HepG2 (cell line): ENCODE measurements around the gene MARF1. TPM values are rescaled to one million over a fixed set of nuclear protein-coding genes. Genes with fewer than 3 reads are reported as not detected.

Experiments
- ASH2L ChIP-seq: fragments of 300-600, 200-600 bp; sonication (generic); IDR thresholded peaks from 2 replicates; pipeline ENCODE4 v1.7.0; 2017; ENCODE audit warnings: low read depth, mild to moderate bottlenecking, moderate library complexity, mixed read lengths, low read length; ENCODE audit not compliant: insufficient read length
- CBX5 ChIP-seq: sonication (generic); formaldehyde crosslinking; IDR thresholded peaks from 2 replicates; pipeline ENCODE4 v1.4.0; 2020; ENCODE audit warnings: missing genetic modification reagents, borderline replicate concordance
- ETV5 ChIP-seq: IDR thresholded peaks from 2 replicates; pipeline ENCODE4 v1.6.1; 2018; ENCODE audit warnings: missing biosample characterization, missing genetic modification reagents, inconsistent platforms, borderline replicate concordance
- FOXK2 ChIP-seq: fragments of 450-650 bp; IDR thresholded peaks from 2 replicates; pipeline ENCODE4 v1.6.1; 2016
- KAT2B ChIP-seq: fragments of 150-350 bp; IDR thresholded peaks from 2 replicates; pipeline ENCODE4 v1.6.1; 2014; ENCODE audit warnings: low read depth, low read length, borderline replicate concordance
- KDM1A ChIP-seq: IDR thresholded peaks from 2 replicates; pipeline ENCODE4 v1.6.1; 2016; ENCODE audit warnings: missing compliant biosample characterization
- MED8 ChIP-seq: sonication (generic); formaldehyde crosslinking; IDR thresholded peaks from 2 replicates; pipeline ENCODE4 v1.8.1; 2023; ENCODE audit warnings: mild to moderate bottlenecking, missing genetic modification reagents; ENCODE audit not compliant: insufficient replicate concordance
- NCOA5 ChIP-seq: sonication (generic); formaldehyde crosslinking; IDR thresholded peaks from 2 replicates; pipeline ENCODE4 v1.4.0; 2020; ENCODE audit warnings: missing genetic modification reagents
- RFX5 ChIP-seq: IDR thresholded peaks from 2 replicates; pipeline ENCODE4 v1.6.1; 2011; ENCODE audit warnings: low read depth, low read length, improper control_type of control experiment
- RXRB ChIP-seq: IDR thresholded peaks from 2 replicates; pipeline ENCODE4 v1.6.1; 2016; ENCODE audit warnings: borderline replicate concordance, missing genetic modification reagents, missing compliant biosample characterization
- ZNF282 ChIP-seq: fragments of 450-650 bp; IDR thresholded peaks from 2 replicates; pipeline ENCODE4 v1.6.1; 2018; ENCODE audit not compliant: partially characterized antibody
- ZNF550 ChIP-seq: sonication (generic); formaldehyde crosslinking; IDR thresholded peaks from 2 replicates; pipeline ENCODE4 v1.4.0; 2020; ENCODE audit warnings: mild to moderate bottlenecking, missing genetic modification reagents, borderline replicate concordance
- ZNF737 ChIP-seq: sonication (generic); formaldehyde crosslinking; IDR thresholded peaks from 2 replicates; pipeline ENCODE4 v1.5.0; 2020; ENCODE audit warnings: missing genetic modification reagents, mild to moderate bottlenecking, borderline replicate concordance
- ZNF776 ChIP-seq: sonication (generic); formaldehyde crosslinking; IDR thresholded peaks from 2 replicates; pipeline ENCODE4 v1.4.0; 2020; ENCODE audit warnings: mild to moderate bottlenecking, missing genetic modification reagents
- polyA plus RNA-seq, 8 experiments: library from polyadenylated mRNA; depleted of rRNA in 3 of 8; stranded (reverse) in 7 of 8; unstranded in 1 of 8; fragments of >200 nt; fragmentation: Illumina TruSeq in 4 of 8; extraction: Trizol in 4 of 8; gene quantifications; 2 replicates each; pipeline versions ENCODE4 v1.2.1 to v1.2.3, GENCODE V29; 2011 to 2016; ENCODE audit warnings: low read depth in 4 of 8, missing spikeins in 1 of 8, mixed read lengths in 1 of 8; ENCODE audit not compliant: insufficient read depth in 1 of 8
- total RNA-seq, 5 experiments: library from RNA; depleted of rRNA; stranded (reverse); fragments of >200 nt; fragmentation: Illumina TruSeq; extraction: Trizol; gene quantifications; 2 replicates each; pipeline ENCODE4 v1.2.3, GENCODE V29; 2016; ENCODE audit warnings: low read depth in 1 of 5
- TF ChIP-seq, protein P1 (sequence below): sonication (generic); formaldehyde crosslinking; IDR thresholded peaks from 2 replicates; pipeline ENCODE4 v1.8.1; 2023; ENCODE audit warnings: mild to moderate bottlenecking, missing genetic modification reagents
- TF ChIP-seq, protein P2 (sequence below): sonication (generic); formaldehyde crosslinking; IDR thresholded peaks from 2 replicates; pipeline ENCODE4 v1.8.0; 2022; ENCODE audit warnings: mild to moderate bottlenecking, missing genetic modification reagents; ENCODE audit not compliant: insufficient replicate concordance
- TF ChIP-seq, protein P3 (sequence below): sonication (generic); formaldehyde crosslinking; IDR thresholded peaks from 2 replicates; pipeline ENCODE4 v1.4.0; 2020; ENCODE audit warnings: low read depth, missing genetic modification reagents
- TF ChIP-seq, protein P4 (sequence below): sonication (generic); formaldehyde crosslinking; IDR thresholded peaks from 2 replicates; pipeline ENCODE4 v1.5.0; 2020; ENCODE audit warnings: mild to moderate bottlenecking, missing genetic modification reagents
- TF ChIP-seq, protein P5 (sequence below), 2 experiments: fragments of 450-650 bp in 1 of 2; sonication (generic) in 1 of 2; formaldehyde crosslinking; IDR thresholded peaks; 2 replicates each; pipeline versions ENCODE4 v1.5.0 to v1.8.0; 2020 to 2022; ENCODE audit warnings: mild to moderate bottlenecking in 1 of 2, missing genetic modification reagents in 1 of 2

Gene MARF1
- total and polyA plus RNA-seq, 2 of the 13 experiments (the other 11 are each of a cell fraction or from before 2014, with no cell fraction given) = 8.7 to 20.7 TPM

DNA sequence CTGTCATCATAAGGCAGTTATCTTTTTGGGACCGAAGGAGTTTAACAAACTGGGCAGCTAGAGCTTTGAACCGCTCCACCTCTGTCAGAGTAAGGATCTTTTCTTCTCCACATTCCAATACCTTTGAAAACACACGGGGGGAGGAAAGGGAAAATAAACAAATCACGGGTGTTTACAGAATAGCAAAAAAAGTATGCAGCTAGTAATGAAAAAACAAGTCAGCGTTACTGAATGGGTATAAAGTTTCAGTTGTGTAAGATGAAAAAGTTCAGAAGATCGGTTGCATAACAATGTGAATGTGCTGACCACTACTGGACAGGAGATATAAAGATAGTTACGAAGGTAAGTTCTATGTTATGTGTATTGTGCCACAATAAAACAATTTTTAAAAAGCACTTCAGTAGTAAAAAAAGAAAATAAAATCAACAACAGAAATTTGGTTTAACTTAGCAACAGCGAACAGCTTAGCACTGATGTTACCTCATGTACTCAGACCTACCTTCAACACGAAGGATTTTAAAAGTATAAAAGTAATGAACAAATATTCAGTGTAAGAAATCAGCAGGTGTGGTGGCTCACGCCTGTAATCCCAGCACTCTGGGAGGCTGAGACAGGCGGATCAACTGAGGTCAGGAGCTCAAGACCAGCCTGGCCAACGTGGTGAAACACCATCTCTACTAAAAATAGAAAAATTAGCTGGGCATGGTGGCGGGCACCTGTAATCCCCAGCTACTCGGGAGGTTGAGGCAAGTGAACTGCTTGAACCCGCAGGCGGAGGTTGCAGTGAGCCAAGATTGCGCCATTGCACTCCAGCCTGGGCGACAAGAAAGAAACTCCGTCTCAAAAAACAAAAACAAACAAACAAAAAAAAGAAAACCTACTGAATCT is 34.3 kb downstream of the MARF1 start (continued):
- TF ChIP-seq, protein P1, sequence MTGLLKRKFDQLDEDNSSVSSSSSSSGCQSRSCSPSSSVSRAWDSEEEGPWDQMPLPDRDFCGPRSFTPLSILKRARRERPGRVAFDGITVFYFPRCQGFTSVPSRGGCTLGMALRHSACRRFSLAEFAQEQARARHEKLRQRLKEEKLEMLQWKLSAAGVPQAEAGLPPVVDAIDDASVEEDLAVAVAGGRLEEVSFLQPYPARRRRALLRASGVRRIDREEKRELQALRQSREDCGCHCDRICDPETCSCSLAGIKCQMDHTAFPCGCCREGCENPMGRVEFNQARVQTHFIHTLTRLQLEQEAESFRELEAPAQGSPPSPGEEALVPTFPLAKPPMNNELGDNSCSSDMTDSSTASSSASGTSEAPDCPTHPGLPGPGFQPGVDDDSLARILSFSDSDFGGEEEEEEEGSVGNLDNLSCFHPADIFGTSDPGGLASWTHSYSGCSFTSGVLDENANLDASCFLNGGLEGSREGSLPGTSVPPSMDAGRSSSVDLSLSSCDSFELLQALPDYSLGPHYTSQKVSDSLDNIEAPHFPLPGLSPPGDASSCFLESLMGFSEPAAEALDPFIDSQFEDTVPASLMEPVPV (CRISPR knock-in tag) = no peak
- TF ChIP-seq, protein P2, sequence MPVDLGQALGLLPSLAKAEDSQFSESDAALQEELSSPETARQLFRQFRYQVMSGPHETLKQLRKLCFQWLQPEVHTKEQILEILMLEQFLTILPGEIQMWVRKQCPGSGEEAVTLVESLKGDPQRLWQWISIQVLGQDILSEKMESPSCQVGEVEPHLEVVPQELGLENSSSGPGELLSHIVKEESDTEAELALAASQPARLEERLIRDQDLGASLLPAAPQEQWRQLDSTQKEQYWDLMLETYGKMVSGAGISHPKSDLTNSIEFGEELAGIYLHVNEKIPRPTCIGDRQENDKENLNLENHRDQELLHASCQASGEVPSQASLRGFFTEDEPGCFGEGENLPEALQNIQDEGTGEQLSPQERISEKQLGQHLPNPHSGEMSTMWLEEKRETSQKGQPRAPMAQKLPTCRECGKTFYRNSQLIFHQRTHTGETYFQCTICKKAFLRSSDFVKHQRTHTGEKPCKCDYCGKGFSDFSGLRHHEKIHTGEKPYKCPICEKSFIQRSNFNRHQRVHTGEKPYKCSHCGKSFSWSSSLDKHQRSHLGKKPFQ (CRISPR knock-in tag) = peak; percentile 62
- TF ChIP-seq RFX5 = no peak
- no peak for TF ChIP-seq NCOA5 (CRISPR knock-in tag)
- peak; percentile 58; the same call in 1 of the 2 replicates for TF ChIP-seq ETV5 (CRISPR knock-in tag)
- TF ChIP-seq, protein P3, sequence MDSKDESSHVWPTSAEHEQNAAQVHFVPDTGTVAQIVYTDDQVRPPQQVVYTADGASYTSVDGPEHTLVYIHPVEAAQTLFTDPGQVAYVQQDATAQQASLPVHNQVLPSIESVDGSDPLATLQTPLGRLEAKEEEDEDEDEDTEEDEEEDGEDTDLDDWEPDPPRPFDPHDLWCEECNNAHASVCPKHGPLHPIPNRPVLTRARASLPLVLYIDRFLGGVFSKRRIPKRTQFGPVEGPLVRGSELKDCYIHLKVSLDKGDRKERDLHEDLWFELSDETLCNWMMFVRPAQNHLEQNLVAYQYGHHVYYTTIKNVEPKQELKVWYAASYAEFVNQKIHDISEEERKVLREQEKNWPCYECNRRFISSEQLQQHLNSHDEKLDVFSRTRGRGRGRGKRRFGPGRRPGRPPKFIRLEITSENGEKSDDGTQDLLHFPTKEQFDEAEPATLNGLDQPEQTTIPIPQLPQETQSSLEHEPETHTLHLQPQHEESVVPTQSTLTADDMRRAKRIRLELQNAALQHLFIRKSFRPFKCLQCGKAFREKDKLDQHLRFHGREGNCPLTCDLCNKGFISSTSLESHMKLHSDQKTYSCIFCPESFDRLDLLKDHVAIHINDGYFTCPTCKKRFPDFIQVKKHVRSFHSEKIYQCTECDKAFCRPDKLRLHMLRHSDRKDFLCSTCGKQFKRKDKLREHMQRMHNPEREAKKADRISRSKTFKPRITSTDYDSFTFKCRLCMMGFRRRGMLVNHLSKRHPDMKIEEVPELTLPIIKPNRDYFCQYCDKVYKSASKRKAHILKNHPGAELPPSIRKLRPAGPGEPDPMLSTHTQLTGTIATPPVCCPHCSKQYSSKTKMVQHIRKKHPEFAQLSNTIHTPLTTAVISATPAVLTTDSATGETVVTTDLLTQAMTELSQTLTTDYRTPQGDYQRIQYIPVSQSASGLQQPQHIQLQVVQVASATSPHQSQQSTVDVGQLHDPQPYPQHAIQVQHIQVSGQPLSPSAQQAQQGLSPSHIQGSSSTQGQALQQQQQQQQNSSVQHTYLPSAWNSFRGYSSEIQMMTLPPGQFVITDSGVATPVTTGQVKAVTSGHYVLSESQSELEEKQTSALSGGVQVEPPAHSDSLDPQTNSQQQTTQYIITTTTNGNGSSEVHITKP (CRISPR knock-in tag) = no peak; the same call in 1 of the 2 replicates
- TF ChIP-seq CBX5 (CRISPR knock-in tag) = no peak
- peak; percentile 64 for TF ChIP-seq ASH2L
- peak; percentile 48; the same call in 1 of the 2 replicates for TF ChIP-seq FOXK2
- no peak for TF ChIP-seq ZNF737 (CRISPR knock-in tag)
- no peak for TF ChIP-seq ZNF550 (CRISPR knock-in tag)
- peak; percentile 21 for TF ChIP-seq MED8
- peak; percentile 63 for TF ChIP-seq ZNF282
- TF ChIP-seq RXRB (CRISPR knock-in tag) = peak; percentile 96
- TF ChIP-seq ZNF776 (CRISPR knock-in tag) = no peak; the same call in 1 of the 2 replicates
- TF ChIP-seq KAT2B = no peak
- TF ChIP-seq, protein P4, sequence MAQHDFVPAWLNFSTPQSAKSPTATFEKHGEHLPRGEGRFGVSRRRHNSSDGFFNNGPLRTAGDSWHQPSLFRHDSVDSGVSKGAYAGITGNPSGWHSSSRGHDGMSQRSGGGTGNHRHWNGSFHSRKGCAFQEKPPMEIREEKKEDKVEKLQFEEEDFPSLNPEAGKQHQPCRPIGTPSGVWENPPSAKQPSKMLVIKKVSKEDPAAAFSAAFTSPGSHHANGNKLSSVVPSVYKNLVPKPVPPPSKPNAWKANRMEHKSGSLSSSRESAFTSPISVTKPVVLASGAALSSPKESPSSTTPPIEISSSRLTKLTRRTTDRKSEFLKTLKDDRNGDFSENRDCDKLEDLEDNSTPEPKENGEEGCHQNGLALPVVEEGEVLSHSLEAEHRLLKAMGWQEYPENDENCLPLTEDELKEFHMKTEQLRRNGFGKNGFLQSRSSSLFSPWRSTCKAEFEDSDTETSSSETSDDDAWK (CRISPR knock-in tag) = no peak
- TF ChIP-seq KDM1A (CRISPR knock-in tag) = no peak; the same call in 1 of the 2 replicates
- TF ChIP-seq, protein P5, sequence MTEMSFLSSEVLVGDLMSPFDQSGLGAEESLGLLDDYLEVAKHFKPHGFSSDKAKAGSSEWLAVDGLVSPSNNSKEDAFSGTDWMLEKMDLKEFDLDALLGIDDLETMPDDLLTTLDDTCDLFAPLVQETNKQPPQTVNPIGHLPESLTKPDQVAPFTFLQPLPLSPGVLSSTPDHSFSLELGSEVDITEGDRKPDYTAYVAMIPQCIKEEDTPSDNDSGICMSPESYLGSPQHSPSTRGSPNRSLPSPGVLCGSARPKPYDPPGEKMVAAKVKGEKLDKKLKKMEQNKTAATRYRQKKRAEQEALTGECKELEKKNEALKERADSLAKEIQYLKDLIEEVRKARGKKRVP (CRISPR knock-in tag; IDR thresholded peaks at IDR 0.05) = peak in 1 of 2 experiments; percentile 92; a peak in 2 of 4 replicates
